GM21619 (cell line): ENCODE data around the gene CARMIL3.
"Not testable (repeated sequence)": the region's sequence is repeated elsewhere in the genome, so short reads cannot be mapped to it uniquely, and the experiment has no call there.

Experiments
- ATAC-seq: cut with Tn5 transposase; IDR thresholded peaks from one replicate; pipeline ENCODE4 v1.9.1; 2021; ENCODE audit not compliant: unreplicated experiment

Gene CARMIL3

GRCh38 chr14:24051789-24052655, at the start of gene CARMIL3:
TSS of gene CARMIL3 (plus strand) at chr14:24052009. CDS start at chr14:24052154, 145 bp downstream.
- ATAC-seq, result peak; percentile 75

- ATAC-seq, result peak; percentile 19
These were observed 45.4 kb upstream of the CARMIL3 start for GRCh38 chr14:24006471-24006816.

- peak; percentile 80 for ATAC-seq
These were observed 44.8 kb upstream of the CARMIL3 start for GRCh38 chr14:24006817-24007652.

DNA sequence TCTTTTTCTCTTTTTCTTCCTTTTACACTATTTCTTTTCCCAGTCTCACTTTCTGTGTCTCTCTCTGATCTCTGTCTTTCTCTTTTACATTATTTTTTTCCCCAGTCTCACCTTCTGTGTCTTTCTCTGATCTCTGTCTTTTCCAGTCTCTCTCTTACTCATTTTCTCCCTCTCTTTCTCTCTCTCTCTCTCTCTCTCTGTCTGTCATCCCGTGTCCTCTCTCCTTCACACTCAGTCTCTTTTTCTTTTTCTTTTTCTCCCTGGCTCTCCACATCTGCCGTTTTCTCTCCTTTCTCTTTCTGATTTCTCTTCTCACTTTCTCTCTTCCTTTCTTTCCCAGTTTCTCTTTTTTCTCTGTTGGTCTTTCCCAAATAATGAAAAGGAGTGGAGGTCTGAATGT, 40.8 kb upstream of the CARMIL3 start:
- ATAC-seq, result no peak

- ATAC-seq, result not testable (repeated sequence)
These were observed 39.0 kb upstream of the CARMIL3 start for GRCh38 chr14:24012726-24013273.

- ATAC-seq, result no peak
These were observed 37.9 kb upstream of the CARMIL3 start for GRCh38 chr14:24013654-24014514.

- ATAC-seq, result not testable (repeated sequence)
These were observed 36.1 kb upstream of the CARMIL3 start for GRCh38 chr14:24015745-24016144.

GRCh38 chr14:24018978-24019377, 32.8 kb upstream of the CARMIL3 start:
- not testable (repeated sequence) for ATAC-seq

DNA sequence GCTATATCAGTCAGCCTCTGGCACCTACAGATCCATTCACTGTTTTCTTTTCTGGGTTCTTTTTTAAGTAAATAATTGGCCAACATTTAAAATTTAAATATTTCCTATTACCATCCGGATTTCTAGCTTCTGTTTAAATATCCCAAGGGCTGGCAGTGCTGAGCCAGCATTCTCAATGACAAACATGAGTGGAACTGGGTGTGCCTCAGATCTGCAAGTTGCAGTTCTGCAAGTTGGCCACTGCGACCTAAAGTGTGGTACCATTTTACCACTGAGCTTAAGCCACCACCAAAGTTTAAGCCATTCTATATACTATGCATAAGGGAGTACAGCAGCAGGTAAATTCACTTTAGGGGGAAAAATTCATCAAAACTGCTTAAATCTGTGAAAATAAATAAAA, 31.9 kb upstream of the CARMIL3 start:
- not testable (repeated sequence) for ATAC-seq

DNA sequence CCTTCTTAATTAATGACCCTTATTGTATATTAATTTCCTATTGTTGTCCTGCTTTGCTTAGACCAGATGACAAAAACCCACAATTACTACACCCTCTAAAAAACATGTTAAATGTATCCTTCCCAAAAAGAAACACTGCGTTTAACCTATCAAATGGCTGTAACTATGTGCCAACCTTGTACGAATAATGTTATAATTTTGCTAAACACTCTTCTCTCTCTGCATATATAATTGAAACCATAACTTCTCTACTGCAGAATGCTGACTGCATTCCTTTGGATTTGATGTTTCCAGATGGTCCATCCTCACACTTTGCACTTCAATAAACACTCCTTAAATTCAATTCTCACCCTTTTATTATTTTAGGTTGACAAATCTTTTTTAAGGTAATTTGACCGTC, 31.3 kb upstream of the CARMIL3 start:
- ATAC-seq, result not testable (repeated sequence)

GRCh38 chr14:24024939-24025418, 26.8 kb upstream of the CARMIL3 start:
- ATAC-seq, result not testable (repeated sequence)

DNA sequence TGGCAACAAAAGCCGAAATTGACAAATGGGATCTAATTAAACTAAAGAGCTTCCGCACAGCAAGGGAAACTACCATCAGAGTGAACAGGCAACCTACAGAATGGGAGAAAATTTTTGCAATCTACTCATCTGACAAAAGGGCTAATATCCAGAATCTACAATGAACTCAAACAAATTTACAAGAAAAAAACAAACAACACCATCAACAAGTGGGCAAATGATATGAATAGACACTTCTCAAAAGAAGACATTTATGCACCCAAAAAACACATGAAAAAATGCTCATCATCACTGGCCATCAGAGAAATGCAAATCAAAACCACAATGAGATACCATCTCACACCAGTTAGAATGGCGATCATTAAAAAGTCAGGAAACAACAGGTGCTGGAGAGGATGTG, 22.1 kb upstream of the CARMIL3 start:
- not testable (repeated sequence) for ATAC-seq

- not testable (repeated sequence) for ATAC-seq
These were observed 20.5 kb upstream of the CARMIL3 start for GRCh38 chr14:24031331-24031730.

- ATAC-seq, result no peak
These were observed 18.9 kb upstream of the CARMIL3 start for GRCh38 chr14:24032727-24033418.

- peak; percentile 3 for ATAC-seq
These were observed 16.0 kb upstream of the CARMIL3 start for GRCh38 chr14:24035769-24036168.

DNA sequence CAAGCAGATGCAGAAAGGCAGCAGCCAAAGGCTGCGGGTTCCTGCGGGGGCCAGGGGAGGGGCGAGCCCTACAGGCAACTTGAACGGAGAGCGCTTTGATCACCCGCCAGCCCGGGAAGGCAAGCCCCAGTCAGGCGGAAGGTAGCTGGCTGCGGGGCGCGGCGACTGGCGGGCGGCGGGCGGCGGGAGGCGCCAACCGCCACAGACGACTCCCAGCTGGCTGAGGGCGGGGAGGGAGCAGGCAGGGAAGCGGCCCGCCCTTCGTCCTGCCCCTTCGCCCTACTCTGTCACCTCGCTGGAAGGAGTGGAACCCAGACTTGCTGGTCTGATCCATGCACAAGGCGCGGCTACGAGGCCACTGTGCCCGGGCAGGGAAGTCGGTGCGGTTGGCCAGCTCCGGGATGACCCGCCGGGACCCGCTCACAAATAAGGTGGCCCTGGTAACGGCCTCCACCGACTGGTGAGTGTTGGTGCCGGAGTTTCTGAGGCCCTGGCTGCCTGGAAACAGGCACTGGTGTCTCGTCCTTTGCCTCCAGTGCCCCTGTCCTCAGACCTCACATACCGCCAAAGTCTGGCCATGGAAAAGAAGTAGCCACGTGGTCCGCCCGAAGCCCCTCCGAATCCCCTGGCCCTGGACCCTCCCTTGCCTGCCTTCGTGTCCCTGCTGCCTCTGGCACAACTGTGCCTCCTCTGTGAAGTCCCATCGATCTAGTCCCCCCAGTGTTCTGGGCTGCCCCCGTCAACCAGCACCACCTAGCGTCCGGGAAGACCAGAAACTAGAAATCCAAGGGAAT, 15.4 kb upstream of the CARMIL3 start:
- ATAC-seq, result peak; percentile 68

DNA sequence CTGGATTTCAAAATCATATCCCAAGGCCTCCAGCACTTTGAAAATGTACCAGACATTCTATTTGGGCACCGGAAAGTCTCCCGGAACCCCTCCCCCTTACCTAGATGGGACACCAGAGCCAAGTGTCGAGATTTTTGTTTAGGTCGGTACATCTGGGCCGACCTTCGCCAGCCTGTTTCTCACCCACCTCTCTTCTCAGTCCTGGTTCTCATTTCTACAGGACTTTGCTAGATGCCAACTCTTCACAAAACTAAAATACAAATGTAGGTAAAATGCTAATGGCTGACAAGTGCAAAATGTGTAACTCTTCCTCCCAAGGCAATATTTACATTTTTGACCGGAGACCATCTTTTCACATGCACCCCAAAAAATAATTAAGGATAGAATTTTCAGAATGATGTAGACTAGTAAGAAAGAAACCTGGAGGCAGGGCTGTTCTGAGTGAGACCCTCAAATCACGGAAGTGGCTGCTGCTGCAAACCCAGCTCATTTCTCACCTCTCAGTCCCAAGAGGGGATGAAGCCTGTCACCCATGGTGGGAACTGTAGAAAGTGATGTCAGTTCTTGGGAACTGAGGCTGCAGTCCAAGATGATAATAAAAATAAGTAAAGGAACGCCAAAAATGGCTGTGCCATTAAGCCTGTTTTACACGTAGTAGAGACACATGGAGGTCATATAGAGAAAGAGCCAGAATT, 14.7 kb upstream of the CARMIL3 start:
- peak; percentile 15 for ATAC-seq

- no peak for ATAC-seq
These were observed 14.2 kb upstream of the CARMIL3 start for GRCh38 chr14:24037658-24038037.

DNA sequence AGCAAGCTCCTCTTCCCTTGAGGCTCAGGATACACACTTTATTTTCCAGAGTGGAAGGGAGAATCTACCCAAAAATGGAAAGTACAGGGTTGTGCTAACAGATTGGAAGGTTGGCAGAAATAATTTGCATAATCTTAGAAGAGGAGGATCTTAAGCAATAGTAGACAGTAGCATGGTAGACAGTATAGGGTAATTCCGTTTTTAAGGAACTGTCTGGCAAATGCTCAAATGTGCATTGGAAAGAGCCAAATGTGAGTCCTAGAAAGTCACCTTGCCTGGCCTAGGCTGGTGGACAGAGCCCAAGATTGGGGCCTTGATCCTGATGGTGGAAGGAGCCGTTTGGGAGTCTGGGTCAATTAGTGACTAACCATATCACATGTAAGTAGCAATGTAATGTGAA, 13.1 kb upstream of the CARMIL3 start:
- no peak for ATAC-seq
